WTC11 (cell line): ENCODE data around the gene PDZRN4. TPM values are rescaled to one million over a fixed set of nuclear protein-coding genes. Genes with fewer than 3 reads are reported as not detected.

ENCODE experiments used
- ATAC-seq: fragments of 200-7000 bp; cut with Tn5 transposase; 2 replicates; pipeline ENCODE4 v1.10.0; 2021; ENCODE audit warnings: mild to moderate bottlenecking, moderate library complexity
- CTCF ChIA-PET: fragments of 300-600 bp; sonication (Branson Sonifier 250); formaldehyde crosslinking; loops from one replicate; lab custom pipeline; 2021; ENCODE audit warnings: antibody characterized with exemption; lab: Charles Lee
- POLR2A ChIA-PET: fragments of 350-600 bp; sonication (Branson Sonifier 250); formaldehyde crosslinking; loops from one replicate; lab custom pipeline; 2021; ENCODE audit warnings: antibody characterized with exemption; lab: Charles Lee
- DNase-seq: peaks from one replicate; pipeline ENCODE4 v3.0.0; 2021; ENCODE audit warnings: low spot score
- H3K27ac Mint-ChIP-seq: 2 replicates; pipeline ENCODE4 v1.8.0; 2021; ENCODE audit warnings: mixed read lengths
- H3K27me3 Mint-ChIP-seq: 2 replicates; pipeline ENCODE4 v1.8.0; 2021; ENCODE audit warnings: low read depth, mild to moderate bottlenecking, moderate library complexity, mixed read lengths
- H3K36me3 Mint-ChIP-seq: 2 replicates; pipeline ENCODE4 v1.8.0; 2021; ENCODE audit warnings: mixed read lengths
- H3K4me1 Mint-ChIP-seq: 2 replicates; pipeline ENCODE4 v1.8.0; 2022; ENCODE audit warnings: mixed read lengths
- H3K4me3 Mint-ChIP-seq: 2 replicates; pipeline ENCODE4 v1.8.0; 2021; ENCODE audit warnings: mild to moderate bottlenecking, moderate library complexity, mixed read lengths
- H3K9me3 Mint-ChIP-seq: 2 replicates; pipeline ENCODE4 v1.8.0; 2021; ENCODE audit warnings: mixed read lengths
- ATF6 ChIP-seq: sonication (generic); formaldehyde crosslinking; IDR thresholded peaks from 2 replicates; pipeline ENCODE4 v1.8.1; 2023; ENCODE audit warnings: mild to moderate bottlenecking, missing genetic modification reagents
- CBFB ChIP-seq: sonication (generic); formaldehyde crosslinking; IDR thresholded peaks from 2 replicates; pipeline ENCODE4 v1.8.1; 2022; ENCODE audit warnings: mild to moderate bottlenecking, low read depth, missing genetic modification reagents
- CDX4 ChIP-seq: fragments of 250-450 bp; sonication (Bioruptor Pico); IDR thresholded peaks from 2 replicates; pipeline ENCODE4 v1.9.0; 2021; ENCODE audit warnings: moderate library complexity, mild to moderate bottlenecking, inconsistent platforms, borderline replicate concordance
- FOXP1 ChIP-seq: sonication (generic); formaldehyde crosslinking; IDR thresholded peaks from 2 replicates; pipeline ENCODE4 v1.8.0; 2022; ENCODE audit warnings: missing genetic modification reagents, mild to moderate bottlenecking, moderate library complexity, borderline replicate concordance
- GRHL2 ChIP-seq: fragments of 250-450 bp; sonication (Bioruptor Pico); IDR thresholded peaks from 2 replicates; pipeline ENCODE4 v1.8.0; 2022; ENCODE audit warnings: mild to moderate bottlenecking, moderate library complexity; ENCODE audit not compliant: insufficient replicate concordance, severe bottlenecking
- GTF2I ChIP-seq: fragments of 250-450 bp; sonication (Bioruptor Pico); conservative IDR thresholded peaks from 2 replicates; pipeline ENCODE4 v1.4.0; 2021; ENCODE audit warnings: mild to moderate bottlenecking
- HMGA2 ChIP-seq: fragments of 250-450 bp; sonication (Bioruptor Pico); IDR thresholded peaks from 2 replicates; pipeline ENCODE4 v1.4.0; 2021; ENCODE audit warnings: mild to moderate bottlenecking, moderate library complexity
- KAT7 ChIP-seq: sonication (generic); formaldehyde crosslinking; IDR thresholded peaks from 2 replicates; pipeline ENCODE4 v1.8.1; 2023; ENCODE audit warnings: missing genetic modification reagents, mild to moderate bottlenecking, borderline replicate concordance
- NR1H2 ChIP-seq: sonication (generic); formaldehyde crosslinking; IDR thresholded peaks from 2 replicates; pipeline ENCODE4 v1.9.0; 2021; ENCODE audit warnings: mild to moderate bottlenecking, moderate library complexity, missing genetic modification reagents
- NR2C2 ChIP-seq: sonication (generic); formaldehyde crosslinking; IDR thresholded peaks from 2 replicates; pipeline ENCODE4 v1.8.0; 2022; ENCODE audit warnings: mild to moderate bottlenecking, missing genetic modification reagents
- NR3C1 ChIP-seq: sonication (generic); formaldehyde crosslinking; conservative IDR thresholded peaks from 2 replicates; pipeline ENCODE4 v1.8.1; 2023; ENCODE audit warnings: low read depth, mild to moderate bottlenecking, missing genetic modification reagents
- OVOL2 ChIP-seq: fragments of 250-450 bp; sonication (Bioruptor Pico); IDR thresholded peaks from 2 replicates; pipeline ENCODE4 v1.9.0; 2021; ENCODE audit warnings: mild to moderate bottlenecking, borderline replicate concordance
- PRRX2 ChIP-seq: fragments of 250-450 bp; sonication (Bioruptor Pico); IDR thresholded peaks from 2 replicates; pipeline ENCODE4 v1.8.0; 2021; ENCODE audit warnings: mild to moderate bottlenecking
- RELA ChIP-seq: sonication (generic); formaldehyde crosslinking; IDR thresholded peaks from 2 replicates; pipeline ENCODE4 v1.8.1; 2022; ENCODE audit warnings: missing genetic modification reagents, mild to moderate bottlenecking, borderline replicate concordance
- SMAD3 ChIP-seq: sonication (generic); formaldehyde crosslinking; IDR thresholded peaks from 2 replicates; pipeline ENCODE4 v1.8.0; 2022; ENCODE audit warnings: missing genetic modification reagents, mild to moderate bottlenecking, borderline replicate concordance
- SMAD4 ChIP-seq: sonication (generic); formaldehyde crosslinking; IDR thresholded peaks from 2 replicates; pipeline ENCODE4 v1.8.0; 2022; ENCODE audit warnings: mild to moderate bottlenecking, missing genetic modification reagents
- TEAD4 ChIP-seq: sonication (generic); formaldehyde crosslinking; IDR thresholded peaks from 2 replicates; pipeline ENCODE4 v1.8.0; 2022; ENCODE audit warnings: mild to moderate bottlenecking, missing genetic modification reagents
- ZNF219 ChIP-seq: sonication (generic); formaldehyde crosslinking; IDR thresholded peaks from 2 replicates; pipeline ENCODE4 v1.8.0; 2023; ENCODE audit warnings: missing genetic modification reagents, mild to moderate bottlenecking, borderline replicate concordance
- ZNF263 ChIP-seq: sonication (generic); formaldehyde crosslinking; IDR thresholded peaks from 2 replicates; pipeline ENCODE4 v1.8.1; 2022; ENCODE audit warnings: low read depth, mild to moderate bottlenecking, moderate library complexity, missing genetic modification reagents
- ZNF317 ChIP-seq: sonication (generic); formaldehyde crosslinking; IDR thresholded peaks from 2 replicates; pipeline ENCODE4 v1.8.1; 2023; ENCODE audit warnings: low read depth, mild to moderate bottlenecking, moderate library complexity, missing genetic modification reagents, borderline replicate concordance
- total RNA-seq: library from RNA; stranded (reverse); gene quantifications from 3 replicates; pipeline ENCODE4 v1.2.3, GENCODE V29; 2021
- TF ChIP-seq, protein P1 (sequence below): fragments of 250-450 bp; sonication (Bioruptor Pico); IDR thresholded peaks from 2 replicates; pipeline ENCODE4 v1.9.0; 2021; ENCODE audit warnings: mild to moderate bottlenecking
- TF ChIP-seq, protein P2 (sequence below): sonication (generic); formaldehyde crosslinking; IDR thresholded peaks from 2 replicates; pipeline ENCODE4 v1.8.1; 2023; ENCODE audit warnings: mild to moderate bottlenecking, missing genetic modification reagents, borderline replicate concordance
- TF ChIP-seq, protein P3 (sequence below): sonication (generic); formaldehyde crosslinking; IDR thresholded peaks from 2 replicates; pipeline ENCODE4 v1.8.0; 2023; ENCODE audit warnings: missing genetic modification reagents

Gene PDZRN4
- total RNA-seq, 1 experiment from 2014 or later, result 0.09 TPM

- no peaks in the 10 kb centered on the region for H3K9me3 Mint-ChIP-seq
- ATAC-seq (no peak), DNase-seq (no peak)
- no peaks in the 10 kb centered on the region for H3K36me3 Mint-ChIP-seq
- ChIA-PET CTCF (no interaction called here), POLR2A (no interaction called here)
- no peak overlapping the region for H3K27ac Mint-ChIP-seq
- no peaks in the 10 kb centered on the region; the same call in 1 of the 2 replicates for H3K27me3 Mint-ChIP-seq
- TF ChIP-seq CBFB (CRISPR knock-in tag), result no peak
- TF ChIP-seq GTF2I, result no peak
- TF ChIP-seq ZNF317, result no peak
- TF ChIP-seq SMAD3 (CRISPR knock-in tag), result no peak
- no peak for TF ChIP-seq ZNF263
- TF ChIP-seq FOXP1 (CRISPR knock-in tag), result no peak
- TF ChIP-seq, all 79 proteins: peak for 0
- Mint-ChIP-seq H3K4me1 (peaks cover 16% of the 10 kb centered on the region), H3K4me3 (no peak overlapping the region)
These were observed 272.8 kb downstream of the PDZRN4 start for GRCh38 chr12:41460906-41461305.

- ChIA-PET POLR2A (no interaction called here), CTCF (no interaction called here)
- Mint-ChIP-seq H3K4me1 (peaks cover 30% of the 10 kb centered on the region), H3K27me3 (no peaks in the 10 kb centered on the region), H3K36me3 (no peaks in the 10 kb centered on the region), H3K27ac (no peak overlapping the region), H3K9me3 (no peaks in the 10 kb centered on the region), H3K4me3 (no peak overlapping the region)
- no peak for ATAC-seq
- TF ChIP-seq, protein P1, sequence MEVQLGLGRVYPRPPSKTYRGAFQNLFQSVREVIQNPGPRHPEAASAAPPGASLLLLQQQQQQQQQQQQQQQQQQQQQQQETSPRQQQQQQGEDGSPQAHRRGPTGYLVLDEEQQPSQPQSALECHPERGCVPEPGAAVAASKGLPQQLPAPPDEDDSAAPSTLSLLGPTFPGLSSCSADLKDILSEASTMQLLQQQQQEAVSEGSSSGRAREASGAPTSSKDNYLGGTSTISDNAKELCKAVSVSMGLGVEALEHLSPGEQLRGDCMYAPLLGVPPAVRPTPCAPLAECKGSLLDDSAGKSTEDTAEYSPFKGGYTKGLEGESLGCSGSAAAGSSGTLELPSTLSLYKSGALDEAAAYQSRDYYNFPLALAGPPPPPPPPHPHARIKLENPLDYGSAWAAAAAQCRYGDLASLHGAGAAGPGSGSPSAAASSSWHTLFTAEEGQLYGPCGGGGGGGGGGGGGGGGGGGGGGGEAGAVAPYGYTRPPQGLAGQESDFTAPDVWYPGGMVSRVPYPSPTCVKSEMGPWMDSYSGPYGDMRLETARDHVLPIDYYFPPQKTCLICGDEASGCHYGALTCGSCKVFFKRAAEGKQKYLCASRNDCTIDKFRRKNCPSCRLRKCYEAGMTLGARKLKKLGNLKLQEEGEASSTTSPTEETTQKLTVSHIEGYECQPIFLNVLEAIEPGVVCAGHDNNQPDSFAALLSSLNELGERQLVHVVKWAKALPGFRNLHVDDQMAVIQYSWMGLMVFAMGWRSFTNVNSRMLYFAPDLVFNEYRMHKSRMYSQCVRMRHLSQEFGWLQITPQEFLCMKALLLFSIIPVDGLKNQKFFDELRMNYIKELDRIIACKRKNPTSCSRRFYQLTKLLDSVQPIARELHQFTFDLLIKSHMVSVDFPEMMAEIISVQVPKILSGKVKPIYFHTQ (CRISPR knock-in tag), result no peak
- TF ChIP-seq CDX4 (CRISPR knock-in tag), result no peak
- TF ChIP-seq GRHL2 (CRISPR knock-in tag), result no peak
- no peak for TF ChIP-seq RELA
- TF ChIP-seq HMGA2 (CRISPR knock-in tag), result no peak
- TF ChIP-seq ZNF219 (CRISPR knock-in tag), result no peak
- no peak for TF ChIP-seq KAT7 (CRISPR knock-in tag)
- TF ChIP-seq NR2C2, result no peak
- DNase-seq, result no peak
These were observed 274.2 kb downstream of the PDZRN4 start for GRCh38 chr12:41462312-41462711.

GRCh38 chr12:41465526-41465925, 277.4 kb downstream of the PDZRN4 start:
- Mint-ChIP-seq H3K4me1 (peaks cover 48% of the 10 kb centered on the region), H3K36me3 (no peaks in the 10 kb centered on the region), H3K4me3 (no peak overlapping the region), H3K27ac (no peak overlapping the region), H3K9me3 (no peaks in the 10 kb centered on the region), H3K27me3 (no peaks in the 10 kb centered on the region)
- ATAC-seq, result no peak
- ChIA-PET POLR2A (no interaction called here), CTCF (no interaction called here)
- no peak for DNase-seq
- TF ChIP-seq, protein P2, sequence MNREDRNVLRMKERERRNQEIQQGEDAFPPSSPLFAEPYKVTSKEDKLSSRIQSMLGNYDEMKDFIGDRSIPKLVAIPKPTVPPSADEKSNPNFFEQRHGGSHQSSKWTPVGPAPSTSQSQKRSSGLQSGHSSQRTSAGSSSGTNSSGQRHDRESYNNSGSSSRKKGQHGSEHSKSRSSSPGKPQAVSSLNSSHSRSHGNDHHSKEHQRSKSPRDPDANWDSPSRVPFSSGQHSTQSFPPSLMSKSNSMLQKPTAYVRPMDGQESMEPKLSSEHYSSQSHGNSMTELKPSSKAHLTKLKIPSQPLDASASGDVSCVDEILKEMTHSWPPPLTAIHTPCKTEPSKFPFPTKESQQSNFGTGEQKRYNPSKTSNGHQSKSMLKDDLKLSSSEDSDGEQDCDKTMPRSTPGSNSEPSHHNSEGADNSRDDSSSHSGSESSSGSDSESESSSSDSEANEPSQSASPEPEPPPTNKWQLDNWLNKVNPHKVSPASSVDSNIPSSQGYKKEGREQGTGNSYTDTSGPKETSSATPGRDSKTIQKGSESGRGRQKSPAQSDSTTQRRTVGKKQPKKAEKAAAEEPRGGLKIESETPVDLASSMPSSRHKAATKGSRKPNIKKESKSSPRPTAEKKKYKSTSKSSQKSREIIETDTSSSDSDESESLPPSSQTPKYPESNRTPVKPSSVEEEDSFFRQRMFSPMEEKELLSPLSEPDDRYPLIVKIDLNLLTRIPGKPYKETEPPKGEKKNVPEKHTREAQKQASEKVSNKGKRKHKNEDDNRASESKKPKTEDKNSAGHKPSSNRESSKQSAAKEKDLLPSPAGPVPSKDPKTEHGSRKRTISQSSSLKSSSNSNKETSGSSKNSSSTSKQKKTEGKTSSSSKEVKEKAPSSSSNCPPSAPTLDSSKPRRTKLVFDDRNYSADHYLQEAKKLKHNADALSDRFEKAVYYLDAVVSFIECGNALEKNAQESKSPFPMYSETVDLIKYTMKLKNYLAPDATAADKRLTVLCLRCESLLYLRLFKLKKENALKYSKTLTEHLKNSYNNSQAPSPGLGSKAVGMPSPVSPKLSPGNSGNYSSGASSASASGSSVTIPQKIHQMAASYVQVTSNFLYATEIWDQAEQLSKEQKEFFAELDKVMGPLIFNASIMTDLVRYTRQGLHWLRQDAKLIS (CRISPR knock-in tag), result no peak
- TF ChIP-seq, protein P3, sequence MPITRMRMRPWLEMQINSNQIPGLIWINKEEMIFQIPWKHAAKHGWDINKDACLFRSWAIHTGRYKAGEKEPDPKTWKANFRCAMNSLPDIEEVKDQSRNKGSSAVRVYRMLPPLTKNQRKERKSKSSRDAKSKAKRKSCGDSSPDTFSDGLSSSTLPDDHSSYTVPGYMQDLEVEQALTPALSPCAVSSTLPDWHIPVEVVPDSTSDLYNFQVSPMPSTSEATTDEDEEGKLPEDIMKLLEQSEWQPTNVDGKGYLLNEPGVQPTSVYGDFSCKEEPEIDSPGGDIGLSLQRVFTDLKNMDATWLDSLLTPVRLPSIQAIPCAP (CRISPR knock-in tag), result no peak
- no peak for TF ChIP-seq ZNF219 (CRISPR knock-in tag)
- no peak for TF ChIP-seq TEAD4
- no peak for TF ChIP-seq NR1H2 (CRISPR knock-in tag)
- no peak for TF ChIP-seq ATF6 (CRISPR knock-in tag)
- no peak for TF ChIP-seq OVOL2 (CRISPR knock-in tag)
- TF ChIP-seq SMAD4 (CRISPR knock-in tag), result no peak
- no peak for TF ChIP-seq NR3C1 (CRISPR knock-in tag)
- no peak for TF ChIP-seq PRRX2 (CRISPR knock-in tag)
